SK-N-SH (cell line): ENCODE measurements around the gene RBCK1. TPM values are rescaled to one million over a fixed set of nuclear protein-coding genes. Genes with fewer than 3 reads are reported as not detected.

ENCODE experiments used
- CTCF ChIA-PET: fragments of 300-600, 350-600 bp; formaldehyde crosslinking; extraction: SDS; loops from one replicate; lab custom pipeline; 2021; lab: Yijun Ruan, JAX
- POLR2A ChIA-PET: fragments of 350-600 bp; sonication (Branson Sonifier 250); formaldehyde crosslinking; extraction: SDS; loops from one replicate; lab custom pipeline; 2020; ENCODE audit warnings: antibody characterized with exemption, inconsistent platforms; lab: Yijun Ruan, JAX
- DNase-seq: peaks from one replicate; pipeline ENCODE4 v3.0.0; 2012
- H2AFZ ChIP-seq: fragments of 200-600 bp; sonication (generic); 2 replicates; pipeline ENCODE4 v1.8.1; 2016; ENCODE audit warnings: antibody characterized with exemption, mild to moderate bottlenecking, low read depth
- H3F3A ChIP-seq: fragments of 200-600 bp; sonication (generic); replicated peaks from 2 replicates; pipeline ENCODE3; 2016; ENCODE audit warnings: antibody characterized with exemption, mild to moderate bottlenecking; ENCODE audit not compliant: insufficient read depth
- H3K27ac ChIP-seq, 2 experiments: fragments of 200-500 bp in 1 of 2; fragments of 200-600 bp in 1 of 2; sonication (Bioruptor generic) in 1 of 2; sonication (generic), shearing (Covaris generic) in 1 of 2; 2 replicates each; pipeline versions ENCODE4 v1.5.1 to v1.6.1; 2014 to 2016; ENCODE audit warnings: low read depth in 2 of 2, inconsistent platforms in 1 of 2, low read length in 1 of 2, mild to moderate bottlenecking in 1 of 2, mixed read lengths in 1 of 2
- H3K27me3 ChIP-seq: fragments of 200-600 bp; sonication (generic), shearing (Covaris generic); 2 replicates; pipeline ENCODE4 v1.6.1; 2016; ENCODE audit warnings: mixed run types; ENCODE audit not compliant: insufficient read depth
- H3K36me3 ChIP-seq, 2 experiments: fragments of 200-500 bp in 1 of 2; fragments of 200-600 bp in 1 of 2; sonication (Bioruptor generic) in 1 of 2; sonication (generic) in 1 of 2; replicated peaks in 1 of 2; 2 replicates each; pipeline versions ENCODE3 to v1.5.1; 2014 to 2016; ENCODE audit warnings: low read length in 1 of 2, mild to moderate bottlenecking in 1 of 2; ENCODE audit not compliant: insufficient read depth in 2 of 2, control insufficient read depth in 1 of 2
- H3K4me1 ChIP-seq, 2 experiments: fragments of 200-500 bp in 1 of 2; fragments of 200-600 bp in 1 of 2; sonication (Bioruptor generic) in 1 of 2; sonication (generic), shearing (Covaris generic) in 1 of 2; 2 replicates each; pipeline versions ENCODE4 v1.5.1 to v1.6.1; 2014 to 2016; ENCODE audit warnings: low read depth in 1 of 2, low read length in 1 of 2, mixed run types in 1 of 2; ENCODE audit not compliant: insufficient read depth in 2 of 2, control insufficient read depth in 1 of 2
- H3K4me2 ChIP-seq: fragments of 200-600 bp; sonication (generic), shearing (Covaris generic); 2 replicates; pipeline ENCODE4 v1.6.1; 2017; ENCODE audit warnings: mixed run types
- H3K4me3 ChIP-seq, 2 experiments: fragments of 200-500 bp in 1 of 2; fragments of 200-600 bp in 1 of 2; sonication (Bioruptor generic) in 1 of 2; sonication (generic), shearing (Covaris generic) in 1 of 2; 2 replicates each; pipeline versions ENCODE4 v1.5.1 to v1.8.1; 2014 to 2016; ENCODE audit warnings: low read depth in 2 of 2, inconsistent platforms in 1 of 2, low read length in 1 of 2, mild to moderate bottlenecking in 1 of 2, mixed read lengths in 1 of 2, moderate library complexity in 1 of 2
- H3K79me2 ChIP-seq: fragments of 200-600 bp; sonication (generic); 2 replicates; pipeline ENCODE4 v1.8.1; 2017; ENCODE audit warnings: mild to moderate bottlenecking; ENCODE audit not compliant: insufficient read depth
- H3K9ac ChIP-seq: fragments of 200-600 bp; sonication (generic); 2 replicates; pipeline ENCODE4 v1.6.1; 2017; ENCODE audit warnings: mixed run types
- H3K9me2 ChIP-seq: fragments of 200-600 bp; sonication (generic); 2 replicates; pipeline ENCODE4 v1.6.1; 2017; ENCODE audit warnings: mixed run types
- H3K9me3 ChIP-seq: fragments of 200-600 bp; sonication (generic); 2 replicates; pipeline ENCODE4 v1.6.1; 2017; ENCODE audit warnings: mixed run types, mild to moderate bottlenecking, moderate library complexity
- H4K20me1 ChIP-seq: fragments of 200-600 bp; sonication (generic); 2 replicates; pipeline ENCODE4 v1.6.1; 2017; ENCODE audit warnings: mild to moderate bottlenecking, mixed run types; ENCODE audit not compliant: insufficient read depth
- CTCF ChIP-seq: fragments of 200-600 bp; sonication (generic); IDR thresholded peaks from 2 replicates; pipeline ENCODE4 v1.6.1; 2017; ENCODE audit warnings: antibody characterized with exemption, mild to moderate bottlenecking, moderate library complexity
- ELF1 ChIP-seq: IDR thresholded peaks from 2 replicates; pipeline ENCODE4 v1.4.0; 2012
- EZH2phosphoT487 ChIP-seq: fragments of 200-600 bp; sonication (generic); IDR thresholded peaks from 2 replicates; pipeline ENCODE4 v1.6.1; 2017; ENCODE audit warnings: low read depth, mixed run types, mild to moderate bottlenecking, antibody characterized with exemption, moderate library complexity, borderline replicate concordance
- FOXJ3 ChIP-seq: sonication (generic); formaldehyde crosslinking; IDR thresholded peaks from 2 replicates; pipeline ENCODE4 v1.5.1; 2020; ENCODE audit warnings: mild to moderate bottlenecking, missing genetic modification reagents
- JUND ChIP-seq: IDR thresholded peaks from 2 replicates; pipeline ENCODE4 v1.4.0; 2012
- MEF2A ChIP-seq: IDR thresholded peaks from 2 replicates; pipeline ENCODE4 v1.4.0; 2012; ENCODE audit warnings: low read depth, borderline replicate concordance
- POLR2AphosphoS5 ChIP-seq: IDR thresholded peaks from 2 replicates; pipeline ENCODE4 v1.6.1; 2012; ENCODE audit warnings: low read depth, low read length
- RCOR1 ChIP-seq: fragments of 150-350 bp; IDR thresholded peaks from 2 replicates; pipeline ENCODE4 v1.6.1; 2017; ENCODE audit warnings: antibody characterized with exemption, low read length
- RFX5 ChIP-seq: IDR thresholded peaks from 2 replicates; pipeline ENCODE4 v1.6.1; 2012; ENCODE audit warnings: mild to moderate bottlenecking, improper control_type of control experiment, low read length
- RXRA ChIP-seq: IDR thresholded peaks from 2 replicates; pipeline ENCODE4 v1.4.0; 2012; ENCODE audit warnings: low read depth, mild to moderate bottlenecking, borderline replicate concordance
- SIN3A ChIP-seq: IDR thresholded peaks from 2 replicates; pipeline ENCODE4 v1.6.1; 2012; ENCODE audit warnings: low read depth, mild to moderate bottlenecking, low read length, moderate library complexity, borderline replicate concordance
- TAF1 ChIP-seq: IDR thresholded peaks from 2 replicates; pipeline ENCODE4 v1.6.1; 2012; ENCODE audit warnings: low read depth, mild to moderate bottlenecking, low read length, moderate library complexity, borderline replicate concordance
- TCF12 ChIP-seq: IDR thresholded peaks from 2 replicates; pipeline ENCODE4 v1.4.0; 2012
- TEAD4 ChIP-seq: IDR thresholded peaks from 2 replicates; pipeline ENCODE4 v1.4.0; 2012; ENCODE audit warnings: mild to moderate bottlenecking, borderline replicate concordance; ENCODE audit not compliant: insufficient read depth
- USF1 ChIP-seq: IDR thresholded peaks from 2 replicates; pipeline ENCODE4 v1.4.0; 2012; ENCODE audit warnings: low read depth, borderline replicate concordance
- YY1 ChIP-seq: IDR thresholded peaks from 2 replicates; pipeline ENCODE4 v1.4.0; 2012; ENCODE audit warnings: low read depth, mild to moderate bottlenecking
- WGBS: methylation state at CpG from one replicate; pipeline ENCODE4 v1.1.6; 2017; ENCODE audit warnings: low lambda C conversion rate; 5-methylcytosine and 5-hydroxymethylcytosine counted together
- polyA plus RNA-seq, 3 experiments: library from polyadenylated mRNA; depleted of rRNA; stranded (reverse); fragments of >200 nt; gene quantifications; 2 replicates each; pipeline ENCODE4 v1.2.3, GENCODE V29; 2012
- TF ChIP-seq, protein P1 (sequence below): IDR thresholded peaks from 2 replicates; pipeline ENCODE4; 2012

RBCK1 gene
- polyA plus RNA-seq, 1 of the 3 experiments (the other 2 are of a cell fraction): 105 TPM

DNA sequence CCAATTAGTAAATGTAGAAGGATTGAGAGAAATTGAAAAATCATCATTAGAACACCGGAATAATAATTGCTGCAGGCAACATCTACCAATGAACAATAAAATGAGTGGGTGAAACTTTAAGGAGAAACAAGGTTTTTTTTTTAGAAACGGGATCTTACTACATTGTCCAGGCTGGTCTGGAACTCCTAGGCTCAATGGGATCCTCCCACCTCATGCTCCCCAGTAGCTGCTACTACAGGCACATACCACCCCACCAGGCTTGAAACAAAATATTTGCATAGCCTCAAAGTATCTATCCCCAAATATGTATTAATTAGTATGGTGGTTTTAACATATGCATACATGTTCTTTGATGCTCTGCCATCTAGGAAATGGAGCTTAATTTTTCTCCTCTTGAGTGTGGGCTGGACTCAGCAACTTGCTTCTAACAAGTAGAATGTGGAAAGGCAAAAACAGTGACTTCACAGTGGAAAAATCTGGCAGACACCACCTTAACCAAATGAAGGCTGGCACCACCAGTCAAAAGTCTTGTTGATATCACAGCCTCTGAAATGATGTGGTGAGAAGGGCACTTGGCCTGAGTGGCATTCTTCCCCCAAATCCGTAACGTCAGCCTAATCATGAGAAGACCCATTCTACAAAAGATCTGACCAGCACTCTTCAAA, 49.1 kb upstream of the RBCK1 start:
- Histone ChIP-seq H3K4me3 (no peak overlapping the region), H3K4me1 (peaks cover 3 to 12% of the 10 kb centered on the region in 2 experiments; a peak in 1 of 4 replicates), H3K36me3 (no peaks in the 10 kb centered on the region), H3K4me2 (no peak overlapping the region), H3K79me2 (no peaks in the 10 kb centered on the region), H2AFZ (no peak overlapping the region), H3K9ac (no peak overlapping the region), H3K9me3 (no peaks in the 10 kb centered on the region), H4K20me1 (no peaks in the 10 kb centered on the region), H3F3A (no peaks in the 10 kb centered on the region), H3K27ac (no peak overlapping the region), H3K27me3 (no peaks in the 10 kb centered on the region), H3K9me2 (no peaks in the 10 kb centered on the region)
- WGBS: 95% methylated on average over 4 of the region's 4 CpGs
- POLR2A ChIA-PET: no interaction called here
- no peak for DNase-seq
- TF ChIP-seq SIN3A (no peak), TCF12 (no peak), USF1 (no peak), RFX5 (no peak), YY1 (no peak)
- CTCF ChIA-PET: no interaction called here

DNA sequence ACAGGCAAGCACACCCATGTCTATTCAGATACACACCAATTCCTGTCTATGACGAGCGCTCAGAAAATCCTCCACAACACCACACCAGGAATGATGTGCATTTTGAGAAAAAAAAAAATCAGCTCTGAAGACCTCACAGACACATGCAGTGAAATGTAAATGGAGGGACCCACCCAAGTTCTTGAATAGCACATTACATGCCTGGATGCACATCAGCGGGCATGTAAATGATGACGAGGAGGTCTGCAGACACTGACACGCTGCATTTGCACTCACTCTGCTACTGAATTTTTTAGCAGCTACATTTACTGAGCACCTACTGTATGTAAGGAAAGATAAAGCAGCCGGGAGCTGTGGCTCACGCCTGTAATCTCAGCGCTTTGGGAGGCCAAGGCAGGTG, 46.5 kb upstream of the RBCK1 start:
- no peaks in the 10 kb centered on the region for H3K9me3 ChIP-seq
- H2AFZ ChIP-seq: no peak overlapping the region
- no peak overlapping the region for H3K9ac ChIP-seq
- H3K79me2 ChIP-seq: no peaks in the 10 kb centered on the region
- no peaks in the 10 kb centered on the region for H3K9me2 ChIP-seq
- no peaks in the 10 kb centered on the region for H3K36me3 ChIP-seq
- CTCF ChIA-PET: interaction anchor here (0.8 to 2.4 kb wide), 8 partner anchors 10 to 377 kb away, joined by 3 to 29 read pairs (median 4); partner anchors contain the start of gene TBC1D20
- H3K4me1 ChIP-seq: peaks cover 3 to 12% of the 10 kb centered on the region in 2 experiments; a peak in 1 of 4 replicates
- POLR2A ChIA-PET: interaction anchor here (1.4 to 1.6 kb wide), 2 partner anchors 19 to 21 kb away, joined by 6 to 11 read pairs; partner anchors contain the start of gene TRIB3
- no peak for DNase-seq
- no peak for TF ChIP-seq POLR2AphosphoS5
- TF ChIP-seq RXRA: no peak
- no peak for TF ChIP-seq TAF1
- no peak for TF ChIP-seq FOXJ3 (CRISPR knock-in tag)
- no peak for TF ChIP-seq RCOR1
- TF ChIP-seq ELF1: no peak
- no peak for TF ChIP-seq TEAD4
- no peak for TF ChIP-seq EZH2phosphoT487
- TF ChIP-seq JUND: no peak
- no peak for TF ChIP-seq USF1
- TF ChIP-seq TCF12: no peak
- no peak for TF ChIP-seq RFX5
- TF ChIP-seq, protein P1, sequence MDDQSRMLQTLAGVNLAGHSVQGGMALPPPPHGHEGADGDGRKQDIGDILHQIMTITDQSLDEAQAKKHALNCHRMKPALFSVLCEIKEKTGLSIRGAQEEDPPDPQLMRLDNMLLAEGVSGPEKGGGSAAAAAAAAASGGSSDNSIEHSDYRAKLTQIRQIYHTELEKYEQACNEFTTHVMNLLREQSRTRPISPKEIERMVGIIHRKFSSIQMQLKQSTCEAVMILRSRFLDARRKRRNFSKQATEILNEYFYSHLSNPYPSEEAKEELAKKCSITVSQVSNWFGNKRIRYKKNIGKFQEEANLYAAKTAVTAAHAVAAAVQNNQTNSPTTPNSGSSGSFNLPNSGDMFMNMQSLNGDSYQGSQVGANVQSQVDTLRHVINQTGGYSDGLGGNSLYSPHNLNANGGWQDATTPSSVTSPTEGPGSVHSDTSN: no peak
- TF ChIP-seq MEF2A: no peak
- TF ChIP-seq CTCF: no peak
- no peaks in the 10 kb centered on the region for H4K20me1 ChIP-seq
- no peak overlapping the region for H3K4me2 ChIP-seq
- no peak overlapping the region for H3K27ac ChIP-seq
- no peaks in the 10 kb centered on the region for H3K27me3 ChIP-seq
- H3K4me3 ChIP-seq: no peak overlapping the region
- H3F3A ChIP-seq: no peaks in the 10 kb centered on the region
- over 99% methylated on average over 8 of the region's 8 CpGs for WGBS
